Skin of body (tissue), 3 donors: ENCODE results near the gene RGS9BP. TPM values are rescaled to one million over a fixed set of nuclear protein-coding genes. Genes with fewer than 3 reads are reported as not detected.
"Not testable (repeated sequence)": the region's sequence is repeated elsewhere in the genome, so short reads cannot be mapped to it uniquely, and the experiment has no call there.

Experiments used
- DNase-seq: peaks from one replicate; lab custom pipeline; 2025; lab: John Stamatoyannopoulos, UW
- small RNA-seq: library from RNA; depleted of rRNA; stranded (forward); fragments of <200 nt; gene quantifications from one replicate; pipeline ENCODE3, GENCODE V24; 2014; ENCODE audit warnings: low replicate concordance
- total RNA-seq: library from RNA; depleted of rRNA; stranded (reverse); fragments of >200 nt; gene quantifications from one replicate; pipeline ENCODE4 v1.2.3, GENCODE V29; 2014

Gene RGS9BP
- total RNA-seq, 1 donor from 2014 or later, result 0.89 TPM

DNA sequence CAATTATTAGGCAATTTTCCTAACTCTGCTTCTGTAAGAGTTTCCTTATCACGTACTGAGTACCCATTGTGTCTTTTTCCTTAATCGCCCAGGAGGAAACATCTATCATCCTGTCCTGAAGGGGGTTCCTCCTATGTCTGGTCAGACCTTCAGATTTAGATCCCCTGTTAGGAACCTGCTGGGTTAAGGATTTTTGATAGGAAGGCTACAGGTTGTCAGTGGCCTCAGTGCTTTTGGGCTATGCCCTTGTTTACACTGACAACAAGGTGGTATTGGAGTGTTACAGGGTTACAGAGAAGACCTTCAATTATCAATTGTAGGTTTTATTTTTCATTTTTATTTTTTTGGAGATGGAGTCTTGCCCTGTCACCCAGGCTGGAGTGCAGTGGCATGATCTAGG lies 19.2 kb downstream of the RGS9BP start:
- not testable (repeated sequence) for DNase-seq

DNA sequence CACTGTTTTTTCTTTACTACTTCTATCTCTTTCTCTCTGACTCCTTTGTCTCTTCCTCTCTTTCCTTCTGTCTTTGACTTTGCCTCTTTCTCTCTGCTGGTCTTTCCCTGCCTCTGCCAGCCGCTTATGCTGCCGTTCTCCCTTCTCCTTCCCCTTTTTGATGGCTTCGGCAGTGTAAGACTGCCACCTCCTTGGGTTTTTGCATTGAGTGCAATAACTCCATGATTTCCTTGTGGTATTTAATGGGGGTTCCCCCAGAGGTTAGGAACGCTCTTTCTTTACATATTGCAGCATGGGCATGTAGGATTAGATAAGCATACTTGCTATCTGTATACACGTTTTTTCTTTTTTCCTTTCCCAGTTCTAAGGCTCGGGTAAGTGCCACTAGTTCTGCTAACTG lies 19.9 kb downstream of the RGS9BP start:
- DNase-seq, result not testable (repeated sequence)

DNA sequence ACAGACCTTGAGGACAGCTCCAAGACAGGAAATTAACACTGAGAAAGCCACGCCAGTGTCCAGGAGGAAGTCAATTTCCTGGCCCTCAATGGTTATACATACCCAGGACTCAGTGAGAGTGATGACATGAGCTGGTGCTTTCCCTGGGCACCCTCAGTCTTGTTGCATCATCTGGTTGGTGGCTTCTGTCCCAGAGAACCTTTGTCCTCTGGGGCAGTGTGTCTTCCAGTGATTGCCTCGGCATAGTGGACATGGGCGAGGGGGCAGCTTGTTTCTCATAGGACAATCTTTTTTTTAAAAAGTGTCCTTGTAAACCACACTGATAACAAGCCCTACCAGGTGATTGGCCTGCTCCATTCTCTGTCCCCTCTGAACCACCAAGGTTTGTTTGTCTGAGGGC lies 21.1 kb downstream of the RGS9BP start:
- DNase-seq, result not testable (repeated sequence)

DNA sequence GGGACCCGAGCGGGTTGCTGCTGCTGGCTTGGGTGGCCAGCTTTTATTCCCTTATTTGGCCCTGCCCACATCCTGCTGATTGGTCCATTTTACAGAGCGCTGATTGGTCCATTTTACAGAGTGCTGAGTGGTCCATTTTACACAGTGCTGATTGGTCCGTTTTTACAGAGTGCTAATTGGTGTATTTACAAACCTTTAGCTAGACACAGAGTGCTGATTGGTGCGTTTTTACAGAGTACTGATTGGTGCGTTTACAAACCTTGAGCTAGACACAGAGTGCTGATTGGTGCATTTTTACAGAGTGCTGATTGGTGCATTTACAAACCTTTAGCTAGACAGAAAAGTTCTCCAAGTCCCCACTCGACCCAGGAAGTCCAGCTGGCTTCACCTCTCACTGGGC lies 24.5 kb downstream of the RGS9BP start:
- DNase-seq, result not testable (repeated sequence)

DNA sequence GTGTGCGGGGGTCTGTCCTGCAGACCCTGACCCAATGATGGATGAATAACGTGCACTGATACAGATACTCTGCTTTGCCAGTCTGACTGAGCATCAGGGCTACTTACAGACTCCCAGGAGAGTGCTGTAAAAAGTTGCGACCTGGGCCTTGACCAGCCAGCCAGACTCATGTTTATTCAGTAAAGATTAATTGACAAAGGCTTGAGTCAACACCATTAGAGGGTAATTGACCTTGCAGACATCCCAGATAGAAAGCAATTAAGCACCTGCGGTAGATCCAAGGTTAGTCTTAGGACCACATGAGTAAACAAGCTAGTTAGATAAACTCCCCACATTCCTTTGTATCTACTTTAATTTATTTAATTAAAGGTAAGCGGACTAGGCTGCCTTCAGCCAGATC lies 26.4 kb downstream of the RGS9BP start:
- no peak for DNase-seq

DNA sequence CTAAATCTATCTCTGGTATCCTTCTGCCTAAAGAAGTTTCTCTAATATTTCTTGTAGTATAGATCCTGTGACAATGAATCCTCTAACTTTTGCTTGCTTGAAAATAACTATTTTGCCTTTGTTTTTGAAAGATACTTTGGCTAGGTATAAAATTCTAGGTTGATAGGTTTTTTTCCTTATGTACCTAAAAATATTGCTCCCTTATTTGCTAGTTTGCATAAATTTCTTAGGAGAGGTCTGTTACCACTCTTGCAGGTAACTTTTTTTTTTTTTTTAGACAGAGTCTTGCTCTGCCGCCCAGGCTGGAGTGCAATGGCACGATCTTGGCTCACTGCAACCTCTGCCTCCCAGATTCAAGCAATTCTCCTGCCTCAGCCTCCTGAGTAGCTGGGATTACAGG lies 28.4 kb downstream of the RGS9BP start:
- DNase-seq, result not testable (repeated sequence)

DNA sequence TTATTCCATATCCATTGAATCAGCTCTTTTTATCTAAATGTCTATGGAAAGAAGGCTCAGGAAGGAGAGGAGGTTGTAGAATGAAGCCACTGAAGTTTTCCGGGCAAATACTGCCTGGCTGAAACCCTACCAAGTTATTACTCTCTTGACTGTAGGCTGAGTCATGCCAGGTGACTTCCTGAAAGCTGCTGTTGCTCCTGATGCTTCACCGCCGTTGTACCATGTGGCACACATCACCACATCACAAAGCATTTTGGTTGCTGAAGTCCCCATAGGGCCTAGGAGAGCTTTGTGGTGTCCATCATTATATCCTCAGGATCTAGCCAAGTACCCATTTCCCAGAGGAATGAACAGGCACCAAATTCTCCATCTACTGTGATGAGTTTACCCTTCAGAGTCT lies 32.8 kb downstream of the RGS9BP start:
- no peak for DNase-seq

DNA sequence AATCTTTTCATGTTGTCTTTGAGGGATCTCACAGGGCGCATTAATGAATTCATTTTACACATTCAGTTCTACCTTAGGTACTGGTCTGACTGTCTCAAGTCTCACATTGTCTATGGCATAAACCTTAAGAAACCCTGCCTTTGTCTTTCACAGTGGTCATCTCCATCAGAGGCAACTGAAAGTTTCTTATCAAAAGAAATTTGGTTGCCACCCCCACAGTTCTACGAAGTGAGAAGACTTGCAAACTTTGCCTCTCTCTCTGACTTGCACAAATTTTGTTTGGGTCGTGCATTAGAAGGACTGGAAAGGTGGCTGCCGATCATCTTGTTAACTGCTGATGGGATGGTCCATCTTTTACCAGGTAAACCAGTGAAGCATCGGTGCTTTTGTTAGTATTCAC lies 33.4 kb downstream of the RGS9BP start:
- no peak for DNase-seq

DNA sequence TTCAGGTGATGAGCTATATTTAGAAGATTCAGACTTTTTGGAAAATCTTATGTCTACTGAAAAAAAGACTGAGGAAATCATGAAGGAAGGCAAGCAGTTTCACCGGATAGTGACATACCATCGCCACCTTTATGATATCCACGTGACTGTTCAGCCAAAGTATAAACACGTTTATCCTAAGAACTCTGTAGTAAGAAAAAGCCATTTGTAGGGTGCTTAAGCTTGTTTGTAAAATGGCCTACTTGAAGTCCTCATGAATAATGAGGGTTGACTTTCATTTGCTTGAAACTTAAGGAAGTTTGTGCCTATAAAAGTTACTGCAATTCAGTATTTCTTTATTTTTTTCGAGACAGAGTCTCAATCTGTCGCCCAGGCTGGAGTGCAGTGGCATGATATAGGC lies 36.1 kb downstream of the RGS9BP start:
- DNase-seq, result no peak

DNA sequence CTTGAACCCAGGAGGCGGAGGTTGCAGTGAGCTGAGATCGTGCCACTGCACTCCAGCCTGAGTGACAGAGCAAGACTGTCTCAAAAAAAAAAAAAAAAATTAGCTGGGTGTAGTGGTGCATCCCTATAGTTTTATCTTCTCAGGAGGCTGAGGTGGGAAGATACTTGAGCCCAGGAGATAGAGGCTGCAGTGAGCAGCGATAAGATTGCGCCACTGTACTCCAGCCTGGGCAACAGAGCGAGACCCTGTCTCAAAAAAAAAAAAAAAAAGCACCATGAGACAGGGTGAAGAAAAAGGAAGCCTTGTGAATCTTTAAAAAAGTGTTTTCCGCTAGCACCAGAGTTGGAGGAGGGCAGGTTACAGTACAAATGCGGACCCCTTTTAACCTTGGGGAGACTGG lies 40.6 kb downstream of the RGS9BP start:
- DNase-seq, result not testable (repeated sequence)

DNA sequence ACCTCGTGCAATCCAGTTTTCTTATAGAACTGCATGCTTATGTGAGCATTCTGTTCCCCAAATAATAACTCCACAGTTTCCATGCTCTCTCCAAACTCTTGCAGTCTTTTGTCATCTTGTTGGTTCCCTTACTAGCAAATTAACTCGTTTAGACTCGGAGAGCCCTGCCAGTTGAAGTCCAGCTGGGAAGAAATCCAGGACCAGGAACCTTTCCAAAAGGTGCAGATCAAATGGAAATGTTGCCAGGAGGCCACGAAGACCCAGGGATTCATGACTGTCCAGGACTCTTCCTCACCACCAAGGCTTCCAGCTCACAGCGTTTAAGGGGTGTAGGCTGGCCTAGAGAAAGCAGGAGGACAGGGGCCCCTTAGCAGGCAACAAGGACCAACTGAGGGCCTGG lies 41.8 kb downstream of the RGS9BP start:
- no peak for DNase-seq

DNA sequence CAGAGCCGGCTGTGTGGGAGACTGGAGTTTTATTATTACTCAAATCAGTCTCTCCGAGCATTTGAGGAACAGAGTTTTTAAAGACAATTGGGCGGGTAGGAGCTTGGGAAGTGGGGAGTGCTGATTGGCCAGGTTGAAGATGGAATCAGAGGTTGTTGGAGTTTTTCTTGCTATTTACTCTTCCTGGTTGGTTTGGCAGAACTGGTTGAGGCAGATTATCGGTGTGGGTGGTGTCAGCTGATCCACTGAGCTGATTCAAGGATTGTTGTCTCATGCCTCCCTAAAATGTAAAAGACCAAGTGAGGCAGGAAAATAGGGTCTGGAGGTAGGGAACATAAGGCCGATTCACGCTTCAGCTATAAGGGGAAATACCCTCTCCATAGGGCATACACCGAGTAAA lies 42.6 kb downstream of the RGS9BP start:
- DNase-seq, result no peak

DNA sequence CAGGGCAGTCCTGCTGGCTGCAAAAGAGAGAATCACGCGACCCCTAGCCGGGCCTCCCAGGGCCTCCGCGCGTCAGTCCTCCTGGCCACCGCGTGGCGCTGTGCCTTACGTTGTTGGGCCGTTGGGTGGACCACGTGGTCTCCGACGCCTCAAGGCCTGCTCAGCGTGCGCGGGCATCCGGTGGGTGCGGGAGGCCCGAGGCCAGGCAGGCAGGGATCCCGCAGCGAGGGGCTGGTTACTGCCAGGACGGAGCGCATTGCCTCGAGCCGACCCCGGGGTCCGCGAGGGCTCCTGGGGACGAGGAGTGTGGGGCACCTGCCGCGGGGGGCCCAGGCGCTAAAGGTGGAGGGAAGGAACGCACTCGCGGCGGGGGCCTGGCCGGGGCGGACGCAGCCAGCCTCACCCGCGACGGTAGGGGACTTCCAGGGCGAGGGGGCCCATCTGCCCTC lies 44.0 kb downstream of the RGS9BP start, which contains the start of gene TDRD12:
Gene TDRD12, plus strand, starts transcription at position 157 of the 449 bp plus-strand sequence. CDS start 306 bp downstream, outside the sequence.
- no peak for DNase-seq

DNA sequence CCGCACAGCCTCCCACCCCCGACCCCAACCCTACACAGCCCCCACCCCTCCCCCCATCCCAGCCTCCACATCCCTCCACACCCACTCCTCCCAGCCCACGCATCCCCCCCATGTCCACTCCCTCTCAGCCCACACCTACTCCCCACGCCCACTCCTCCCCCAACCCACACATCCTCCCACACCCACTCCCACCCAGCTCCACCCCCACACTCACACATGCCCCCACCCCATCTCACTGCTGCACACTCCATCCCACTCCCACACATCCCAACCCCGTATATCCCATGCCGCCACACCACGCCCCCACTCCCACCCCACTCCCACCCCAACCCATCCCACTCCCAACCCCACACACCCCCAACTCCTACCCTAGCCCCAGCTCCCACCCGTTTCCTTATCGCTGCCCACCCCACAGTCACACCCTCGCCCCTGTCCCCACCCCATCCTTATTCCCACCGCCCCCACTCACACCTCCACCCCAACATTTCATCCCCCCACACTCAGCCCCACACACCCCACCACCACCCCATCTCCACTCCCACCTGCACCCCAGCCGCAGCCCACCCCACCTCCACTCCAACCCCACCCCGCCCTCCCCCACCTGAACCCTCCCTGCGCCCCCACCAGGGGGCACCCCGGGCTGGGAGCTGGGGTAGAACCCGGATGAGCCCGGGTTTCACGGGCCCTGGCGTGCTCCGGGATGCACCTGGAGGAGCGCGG lies 44.7 kb downstream of the RGS9BP start:
- DNase-seq, result no peak

DNA sequence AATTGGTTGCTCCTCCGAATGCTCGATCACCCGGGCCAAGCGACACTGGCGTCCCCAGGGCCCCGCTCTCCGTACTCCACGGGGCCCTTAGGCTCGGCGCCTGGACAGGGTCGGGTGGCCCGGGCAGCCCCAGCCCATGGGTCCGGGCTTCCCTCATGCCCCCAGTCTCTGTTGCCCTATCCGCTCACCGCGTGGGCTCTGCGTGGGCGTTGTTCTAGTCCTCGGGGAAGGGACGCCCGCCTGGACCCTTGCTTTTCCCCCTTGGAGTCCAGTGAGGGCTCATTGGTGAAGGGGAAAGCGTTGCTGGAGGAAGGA lies 45.2 kb downstream of the RGS9BP start:
- DNase-seq, result no peak

Small RNAs within 50 kb of the gene (small RNA-seq; reads per million reads assigned to genes)
- gene RN7SL789P, result not detected

Other genes with a start within 250 kb of the RGS9BP start
- 38.7 TPM for gene PDCD5, start 94.7 kb upstream of the RGS9BP start, total RNA-seq
- gene ANKRD27, start 668 bp upstream of the RGS9BP start, total RNA-seq, result 23.3 TPM
- gene NUDT19, start 16.0 kb downstream of the RGS9BP start, total RNA-seq, result 9.5 TPM
- gene TDRD12, start 43.9 kb downstream of the RGS9BP start, total RNA-seq, result 0.59 TPM
- gene SLC7A9, start 193.9 kb downstream of the RGS9BP start, total RNA-seq, result 0.10 TPM